Measurements from ENCODE around the gene NHLRC3. TPM values are rescaled to one million over a fixed set of nuclear protein-coding genes. Genes with fewer than 3 reads are reported as not detected.

NHLRC3 gene
- polyA plus RNA-seq, 2 of the 4 experiments (the other 2 are of a cell fraction), result 8.2 to 13.7 TPM

DNA sequence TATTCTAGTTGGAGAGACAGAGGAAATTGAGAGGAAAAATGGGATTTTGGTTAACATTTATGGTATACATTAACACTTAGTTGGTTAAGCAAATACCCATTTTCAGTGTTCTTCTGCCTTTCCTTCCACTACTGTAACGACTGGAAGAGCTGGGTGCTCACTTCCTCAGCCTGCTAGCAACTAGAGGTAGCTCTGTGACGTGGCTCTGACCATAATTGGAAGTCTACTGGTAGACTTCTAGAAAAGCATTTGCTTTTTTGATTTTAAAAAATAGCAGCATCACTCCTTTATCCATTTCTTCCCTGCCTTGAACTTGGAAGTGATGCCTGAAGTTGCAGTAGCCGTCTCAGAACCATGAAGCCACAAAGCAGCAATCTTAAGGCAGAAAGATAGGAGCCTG, 15.9 kb downstream of the NHLRC3 start:
- POLR2A ChIA-PET, result no interaction called here
- DNase-seq (ENCODE audit: low read depth in 1 of 2, low spot score in 1 of 2) (no peak), FAIRE-seq (no peak), ATAC-seq (no peak)
- Histone ChIP-seq H3K4me1 (no peaks in the 10 kb centered on the region), H3K4me3 (no peak overlapping the region), H3K27ac (no peak overlapping the region), H3K4me2 (no peak overlapping the region), H3K9me3 (no peaks in the 10 kb centered on the region)
- 61% methylated on average over 3 of the region's 3 CpGs for WGBS (ENCODE audit: missing lambda C conversion rate)
- TF ChIP-seq ZSCAN20 (CRISPR knock-in tag; IDR thresholded peaks at IDR 0.05), result no peak
- TF ChIP-seq HDAC2 (IDR thresholded peaks at IDR 0.05), result no peak
- TF ChIP-seq, protein P1, sequence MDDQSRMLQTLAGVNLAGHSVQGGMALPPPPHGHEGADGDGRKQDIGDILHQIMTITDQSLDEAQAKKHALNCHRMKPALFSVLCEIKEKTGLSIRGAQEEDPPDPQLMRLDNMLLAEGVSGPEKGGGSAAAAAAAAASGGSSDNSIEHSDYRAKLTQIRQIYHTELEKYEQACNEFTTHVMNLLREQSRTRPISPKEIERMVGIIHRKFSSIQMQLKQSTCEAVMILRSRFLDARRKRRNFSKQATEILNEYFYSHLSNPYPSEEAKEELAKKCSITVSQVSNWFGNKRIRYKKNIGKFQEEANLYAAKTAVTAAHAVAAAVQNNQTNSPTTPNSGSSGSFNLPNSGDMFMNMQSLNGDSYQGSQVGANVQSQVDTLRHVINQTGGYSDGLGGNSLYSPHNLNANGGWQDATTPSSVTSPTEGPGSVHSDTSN (IDR thresholded peaks at IDR 0.05), result no peak
- TF ChIP-seq, protein P2, sequence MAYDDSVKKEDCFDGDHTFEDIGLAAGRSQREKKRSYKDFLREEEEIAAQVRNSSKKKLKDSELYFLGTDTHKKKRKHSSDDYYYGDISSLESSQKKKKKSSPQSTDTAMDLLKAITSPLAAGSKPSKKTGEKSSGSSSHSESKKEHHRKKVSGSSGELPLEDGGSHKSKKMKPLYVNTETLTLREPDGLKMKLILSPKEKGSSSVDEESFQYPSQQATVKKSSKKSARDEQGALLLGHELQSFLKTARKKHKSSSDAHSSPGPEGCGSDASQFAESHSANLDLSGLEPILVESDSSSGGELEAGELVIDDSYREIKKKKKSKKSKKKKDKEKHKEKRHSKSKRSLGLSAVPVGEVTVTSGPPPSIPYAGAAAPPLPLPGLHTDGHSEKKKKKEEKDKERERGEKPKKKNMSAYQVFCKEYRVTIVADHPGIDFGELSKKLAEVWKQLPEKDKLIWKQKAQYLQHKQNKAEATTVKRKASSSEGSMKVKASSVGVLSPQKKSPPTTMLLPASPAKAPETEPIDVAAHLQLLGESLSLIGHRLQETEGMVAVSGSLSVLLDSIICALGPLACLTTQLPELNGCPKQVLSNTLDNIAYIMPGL (CRISPR knock-in tag; IDR thresholded peaks at IDR 0.05; ENCODE audit: borderline replicate concordance), result no peak
- CTCF ChIA-PET, result no interaction called here

DNA sequence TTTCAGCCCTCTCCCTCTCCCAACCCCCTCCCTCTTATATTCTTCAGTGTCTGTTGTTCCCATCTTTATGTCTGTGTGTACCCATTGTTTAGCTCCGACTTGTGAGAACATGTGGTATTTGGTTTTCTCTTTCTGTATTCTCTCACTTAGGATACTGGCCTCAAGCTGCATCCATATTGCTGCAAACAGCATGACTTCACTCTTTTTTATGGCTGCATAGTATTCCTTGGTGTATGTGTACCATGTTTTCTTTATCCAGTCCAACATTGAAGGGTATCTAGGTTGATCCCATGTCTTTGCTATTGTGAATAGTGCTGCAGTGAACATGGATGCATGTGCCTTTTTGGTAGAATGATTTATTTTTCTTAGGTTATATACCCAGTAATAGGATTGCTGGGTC, 17.8 kb downstream of the NHLRC3 start:
- Histone ChIP-seq H3K27ac (no peak overlapping the region), H3K4me1 (no peaks in the 10 kb centered on the region), H3K4me3 (no peak overlapping the region), H3K4me2 (no peak overlapping the region), H3K9me3 (no peaks in the 10 kb centered on the region)
- ATAC-seq (no peak), DNase-seq (ENCODE audit: low read depth in 1 of 2, low spot score in 1 of 2) (no peak), FAIRE-seq (no peak)
- no peak for TF ChIP-seq FOSL2 (IDR thresholded peaks at IDR 0.05)
- no peak for TF ChIP-seq FOSL2 (CRISPR knock-in tag; IDR thresholded peaks at IDR 0.05)
- WGBS (ENCODE audit: missing lambda C conversion rate), result 94% methylated on average over 1 of the region's 1 CpG
- ChIA-PET POLR2A (no interaction called here), CTCF (interaction anchor here (0.9 kb wide), 1 partner anchor 560 kb away, joined by 3 read pairs; no protein-coding TSS in a partner anchor)

DNA sequence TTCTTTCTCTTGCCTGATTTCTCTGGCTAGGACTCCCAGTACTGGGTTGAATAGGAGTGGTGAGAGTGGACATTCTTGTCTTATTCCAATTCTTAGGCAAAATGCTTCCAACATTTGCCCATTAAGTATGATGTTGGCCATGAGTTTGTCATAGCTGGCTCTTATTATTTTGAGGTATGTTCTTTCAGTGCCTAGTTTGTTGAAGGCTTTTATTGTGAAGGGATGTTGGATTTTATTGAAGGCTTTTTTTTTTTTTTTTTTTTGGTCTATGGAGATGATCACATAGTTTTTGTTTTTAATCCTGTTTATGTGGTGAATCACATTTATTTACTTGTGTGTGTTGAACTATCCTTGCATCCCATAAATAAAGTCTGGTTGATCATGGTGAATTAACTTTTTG, 19.8 kb downstream of the NHLRC3 start:
- H3K4me1 ChIP-seq, result no peaks in the 10 kb centered on the region
- no peak overlapping the region for H3K4me2 ChIP-seq
- ATAC-seq (no peak), DNase-seq (ENCODE audit: low read depth in 1 of 2, low spot score in 1 of 2) (no peak), FAIRE-seq (no peak)
- TF ChIP-seq FOSB (CRISPR knock-in tag; IDR thresholded peaks at IDR 0.05) (no peak), MAFK (IDR thresholded peaks at IDR 0.05; ENCODE audit: partially characterized antibody) (no peak), RCOR1 (IDR thresholded peaks at IDR 0.05; ENCODE audit: low read depth, low read length) (no peak), GATA3 (IDR thresholded peaks at IDR 0.05; ENCODE audit: borderline replicate concordance) (no peak), JUN (IDR thresholded peaks at IDR 0.05) (no peak), CBX2 (IDR thresholded peaks at IDR 0.05; ENCODE audit: borderline replicate concordance, low read depth) (no peak), NPAS2 (CRISPR knock-in tag; IDR thresholded peaks at IDR 0.05; ENCODE audit: borderline replicate concordance) (no peak)
- TF ChIP-seq, protein P3, sequence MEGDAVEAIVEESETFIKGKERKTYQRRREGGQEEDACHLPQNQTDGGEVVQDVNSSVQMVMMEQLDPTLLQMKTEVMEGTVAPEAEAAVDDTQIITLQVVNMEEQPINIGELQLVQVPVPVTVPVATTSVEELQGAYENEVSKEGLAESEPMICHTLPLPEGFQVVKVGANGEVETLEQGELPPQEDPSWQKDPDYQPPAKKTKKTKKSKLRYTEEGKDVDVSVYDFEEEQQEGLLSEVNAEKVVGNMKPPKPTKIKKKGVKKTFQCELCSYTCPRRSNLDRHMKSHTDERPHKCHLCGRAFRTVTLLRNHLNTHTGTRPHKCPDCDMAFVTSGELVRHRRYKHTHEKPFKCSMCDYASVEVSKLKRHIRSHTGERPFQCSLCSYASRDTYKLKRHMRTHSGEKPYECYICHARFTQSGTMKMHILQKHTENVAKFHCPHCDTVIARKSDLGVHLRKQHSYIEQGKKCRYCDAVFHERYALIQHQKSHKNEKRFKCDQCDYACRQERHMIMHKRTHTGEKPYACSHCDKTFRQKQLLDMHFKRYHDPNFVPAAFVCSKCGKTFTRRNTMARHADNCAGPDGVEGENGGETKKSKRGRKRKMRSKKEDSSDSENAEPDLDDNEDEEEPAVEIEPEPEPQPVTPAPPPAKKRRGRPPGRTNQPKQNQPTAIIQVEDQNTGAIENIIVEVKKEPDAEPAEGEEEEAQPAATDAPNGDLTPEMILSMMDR (IDR thresholded peaks at IDR 0.05), result no peak
- H3K9me3 ChIP-seq, result no peaks in the 10 kb centered on the region
- ChIA-PET CTCF (no interaction called here), POLR2A (no interaction called here)
- no peak overlapping the region for H3K4me3 ChIP-seq
- no peak overlapping the region for H3K27ac ChIP-seq

DNA sequence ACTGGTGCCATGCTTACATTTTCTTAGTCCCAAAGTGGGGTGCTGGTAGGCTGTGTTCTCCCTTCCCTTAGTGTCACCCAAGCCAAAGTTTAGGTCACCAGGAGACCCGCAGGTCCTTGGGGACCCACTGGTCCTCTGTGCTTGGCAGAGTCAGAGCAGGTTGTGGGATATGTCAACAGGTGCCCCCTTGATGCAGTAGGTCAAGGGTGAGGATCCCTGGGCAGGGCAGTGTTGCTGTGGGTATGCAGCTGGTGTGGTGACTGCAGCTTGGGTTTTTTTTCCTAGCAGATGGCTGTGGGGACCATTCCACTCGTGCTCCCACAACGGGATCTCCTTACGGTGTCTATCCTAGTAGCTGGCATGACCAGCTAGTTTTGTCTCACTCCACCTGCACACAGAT, 23.7 kb downstream of the NHLRC3 start:
- CTCF ChIA-PET, result interaction anchor here (1.2 to 1.5 kb wide), 2 partner anchors 11 to 554 kb away, joined by 3 to 6 read pairs; no protein-coding TSS in a partner anchor
- no peaks in the 10 kb centered on the region for H3K4me1 ChIP-seq
- no peak for DNase-seq (ENCODE audit: low read depth in 1 of 2, low spot score in 1 of 2)

More for the DNA sequence above, 23.7 kb downstream of the NHLRC3 start:
- TF ChIP-seq, protein P4, sequence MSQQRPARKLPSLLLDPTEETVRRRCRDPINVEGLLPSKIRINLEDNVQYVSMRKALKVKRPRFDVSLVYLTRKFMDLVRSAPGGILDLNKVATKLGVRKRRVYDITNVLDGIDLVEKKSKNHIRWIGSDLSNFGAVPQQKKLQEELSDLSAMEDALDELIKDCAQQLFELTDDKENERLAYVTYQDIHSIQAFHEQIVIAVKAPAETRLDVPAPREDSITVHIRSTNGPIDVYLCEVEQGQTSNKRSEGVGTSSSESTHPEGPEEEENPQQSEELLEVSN (IDR thresholded peaks at IDR 0.05; ENCODE audit: borderline replicate concordance, low read depth), result no peak
- no peak for TF ChIP-seq FOXS1 (CRISPR knock-in tag; IDR thresholded peaks at IDR 0.05)
- TF ChIP-seq POLR2A (IDR thresholded peaks at IDR 0.05; ENCODE audit: low read length), result no peak
- no peak for TF ChIP-seq HDAC2 (IDR thresholded peaks at IDR 0.05)
- no peak for TF ChIP-seq ESRRA (IDR thresholded peaks at IDR 0.05; ENCODE audit: borderline replicate concordance, low read length)
- TF ChIP-seq HEYL (CRISPR knock-in tag; IDR thresholded peaks at IDR 0.05), result no peak
- TF ChIP-seq CEBPB (IDR thresholded peaks at IDR 0.05), result no peak
- no peak for TF ChIP-seq JUN (IDR thresholded peaks at IDR 0.05)
- no peak overlapping the region for H3K27ac ChIP-seq
- H3K4me2 ChIP-seq, result no peak overlapping the region
- FAIRE-seq (no peak), ATAC-seq (no peak)
- H3K9me3 ChIP-seq, result no peaks in the 10 kb centered on the region
- WGBS (ENCODE audit: missing lambda C conversion rate), result 50% methylated on average over 4 of the region's 4 CpGs
- no peak overlapping the region for H3K4me3 ChIP-seq
- POLR2A ChIA-PET, result no interaction called here

All from A549 (cell line).